ENCODE measurements around the gene ZNF787.
A peak's percentile ranks its signal among the peaks of the same experiment; 100 is the strongest.
"Not testable (repeated sequence)": the region's sequence is repeated elsewhere in the genome, so short reads cannot be mapped to it uniquely, and the experiment has no call there.

The ZNF787 gene

GRCh38 chr19:56103027-56103614 is 18.0 kb downstream of the ZNF787 start:
- DNase-seq: no peak

GRCh38 chr19:56101746-56102535 is 19.2 kb downstream of the ZNF787 start:
- DNase-seq: no peak

GRCh38 chr19:56101095-56101494 is 20.0 kb downstream of the ZNF787 start:
- no peak for DNase-seq

GRCh38 chr19:56099638-56100539 is 21.2 kb downstream of the ZNF787 start:
- no peak for DNase-seq

GRCh38 chr19:56098731-56099568 is 22.1 kb downstream of the ZNF787 start:
- DNase-seq: no peak

GRCh38 chr19:56098237-56098636 is 22.9 kb downstream of the ZNF787 start:
- not testable (repeated sequence) for DNase-seq

- DNase-seq: no peak
Observed at GRCh38 chr19:56097776-56098175, 23.3 kb downstream of the ZNF787 start.

- DNase-seq: no peak
Observed at GRCh38 chr19:56097306-56097705, 23.8 kb downstream of the ZNF787 start.

GRCh38 chr19:56096665-56097064 is 24.4 kb downstream of the ZNF787 start:
- DNase-seq: no peak

- no peak for DNase-seq
Observed at GRCh38 chr19:56094449-56094848, 26.6 kb downstream of the ZNF787 start.

- DNase-seq: no peak
Observed at GRCh38 chr19:56092685-56093631, 28.1 kb downstream of the ZNF787 start.

- DNase-seq: peak; percentile 26
Observed at GRCh38 chr19:56091751-56092546, 29.1 kb downstream of the ZNF787 start.

GRCh38 chr19:56091066-56091490 is 30.0 kb downstream of the ZNF787 start:
- DNase-seq: no peak

- DNase-seq: no peak
Observed at GRCh38 chr19:56089344-56089743, 31.8 kb downstream of the ZNF787 start.

- DNase-seq: no peak
Observed at GRCh38 chr19:56088497-56089215, 32.4 kb downstream of the ZNF787 start.

GRCh38 chr19:56087647-56088496 is 33.2 kb downstream of the ZNF787 start:
- no peak for DNase-seq

- no peak for DNase-seq
Observed at GRCh38 chr19:56086671-56087430, 34.2 kb downstream of the ZNF787 start.

Measured in NCI-H1092 treated with DMSO at 0.1 percent for 48 hours (cell line).